Left kidney (tissue), 2 donors: Measurements from ENCODE around the gene MGAT4B. TPM values are rescaled to one million over a fixed set of nuclear protein-coding genes. Genes with fewer than 3 reads are reported as not detected.
A peak's percentile ranks its signal among the peaks of the same experiment; 100 is the strongest.
"Not testable (repeated sequence)": the region's sequence is repeated elsewhere in the genome, so short reads cannot be mapped to it uniquely, and the experiment has no call there.

ENCODE experiments used
- DNase-seq: peaks from one replicate; pipeline ENCODE4 v3.0.0-alpha.2; 2013
- polyA plus RNA-seq: library from polyadenylated mRNA; unstranded; fragments of 120-200 nt; gene quantifications from one replicate; pipeline ENCODE4 v1.2.1, GENCODE V29; 2013; ENCODE audit not compliant: insufficient read length

Gene MGAT4B
- polyA plus RNA-seq, 1 donor: 159 TPM

DNA sequence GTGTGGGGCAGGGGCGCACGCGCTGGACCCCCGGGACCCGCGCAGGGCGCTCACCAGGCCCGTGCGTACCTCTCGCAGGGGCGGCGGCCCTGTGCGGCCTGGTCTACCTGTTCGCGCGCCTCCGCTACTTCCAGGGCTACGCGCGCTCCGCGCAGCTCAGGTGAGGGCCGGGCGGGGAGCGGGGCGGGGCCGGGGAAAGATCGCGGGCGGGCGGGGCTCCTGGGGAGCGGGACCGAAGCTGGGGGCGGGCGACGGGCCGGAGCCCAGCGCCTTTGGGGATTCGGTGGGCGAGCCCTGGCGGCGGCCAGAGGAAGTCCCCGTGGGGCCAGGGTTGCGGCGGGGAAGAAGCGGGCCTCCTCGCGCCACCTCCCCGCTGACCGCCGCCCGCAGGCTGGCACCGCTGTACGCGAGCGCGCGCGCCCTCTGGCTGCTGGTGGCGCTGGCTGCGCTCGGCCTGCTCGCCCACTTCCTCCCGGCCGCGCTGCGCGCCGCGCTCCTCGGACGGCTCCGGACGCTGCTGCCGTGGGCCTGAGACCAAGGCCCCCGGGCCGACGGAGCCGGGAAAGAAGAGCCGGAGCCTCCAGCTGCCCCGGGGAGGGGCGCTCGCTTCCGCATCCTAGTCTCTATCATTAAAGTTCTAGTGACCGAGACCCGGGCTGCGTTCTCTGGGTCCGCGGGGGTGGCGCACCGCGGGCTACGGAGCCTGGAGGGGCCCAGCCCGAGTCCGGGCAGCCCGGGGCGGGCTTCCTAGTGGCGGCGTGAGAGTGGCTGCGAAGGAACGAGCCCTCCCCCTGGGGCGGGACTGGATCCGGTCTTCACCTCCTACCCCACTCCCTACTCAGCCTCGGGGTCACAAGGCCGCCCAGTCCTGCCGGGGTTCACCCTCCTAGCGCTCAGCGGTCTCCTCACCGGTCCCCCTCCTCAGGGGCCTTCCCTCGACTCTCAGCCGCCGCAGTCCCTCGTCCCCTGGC lies 10.5 kb downstream of the MGAT4B start:
- peak; percentile 76 for DNase-seq

DNA sequence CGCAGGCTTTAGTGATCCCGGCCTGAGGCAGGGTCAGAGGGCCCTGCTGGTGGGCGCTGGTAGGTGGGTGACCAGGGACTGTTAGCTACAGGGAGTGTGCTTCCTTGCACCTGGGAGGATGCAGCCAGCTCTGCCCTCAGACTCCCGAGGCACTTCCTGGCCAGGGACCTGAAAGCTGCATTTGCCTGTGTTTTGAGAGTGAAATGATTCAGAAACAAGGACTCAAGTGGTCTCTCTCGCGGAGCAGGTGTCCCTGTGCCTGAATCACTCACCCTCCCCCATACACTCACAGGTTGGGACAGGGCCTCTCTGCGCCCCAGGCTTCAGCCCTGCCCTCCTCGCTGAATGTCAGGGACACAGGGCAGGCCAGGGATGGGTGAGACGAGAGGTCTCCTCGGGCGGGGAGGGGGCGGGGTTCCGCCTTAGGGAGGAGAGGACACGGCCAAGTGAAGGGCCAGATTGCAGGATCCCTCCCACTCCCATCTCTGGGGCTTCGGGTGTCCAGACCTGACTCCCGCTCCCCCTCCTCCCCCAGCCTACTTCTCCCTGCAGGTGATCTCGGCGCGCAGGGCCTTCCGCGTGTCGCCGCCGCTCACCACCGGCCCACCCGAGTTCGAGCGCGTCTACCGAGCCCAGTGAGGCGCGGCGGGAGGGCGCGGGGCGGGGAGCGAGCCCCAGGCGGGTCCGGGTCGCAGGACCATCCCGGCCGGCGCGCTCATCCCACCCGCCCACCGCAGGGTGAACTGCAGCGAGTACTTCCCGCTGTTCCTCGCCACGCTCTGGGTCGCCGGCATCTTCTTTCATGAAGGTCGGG lies 11.4 kb downstream of the MGAT4B start:
- no peak for DNase-seq

DNA sequence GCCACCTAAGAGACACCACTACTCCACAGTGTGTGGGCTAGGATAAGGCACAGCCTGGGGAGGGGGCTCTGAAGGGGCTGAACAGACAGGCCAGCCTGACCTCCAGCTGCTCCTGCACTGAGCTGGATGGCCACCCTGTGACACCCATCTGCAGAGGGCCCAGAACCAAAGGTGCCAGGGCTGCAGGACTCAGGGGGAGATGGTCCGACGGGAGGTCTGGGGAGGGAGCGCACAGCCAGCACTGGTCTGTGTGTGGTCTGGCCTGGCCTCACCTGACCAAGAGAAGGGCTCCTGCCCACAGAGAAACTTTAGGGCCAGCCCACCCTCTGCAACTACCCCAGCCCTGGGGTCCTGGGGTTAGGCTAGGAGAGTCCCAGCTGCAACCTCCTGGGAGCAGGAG lies 12.1 kb downstream of the MGAT4B start:
- DNase-seq: no peak

DNA sequence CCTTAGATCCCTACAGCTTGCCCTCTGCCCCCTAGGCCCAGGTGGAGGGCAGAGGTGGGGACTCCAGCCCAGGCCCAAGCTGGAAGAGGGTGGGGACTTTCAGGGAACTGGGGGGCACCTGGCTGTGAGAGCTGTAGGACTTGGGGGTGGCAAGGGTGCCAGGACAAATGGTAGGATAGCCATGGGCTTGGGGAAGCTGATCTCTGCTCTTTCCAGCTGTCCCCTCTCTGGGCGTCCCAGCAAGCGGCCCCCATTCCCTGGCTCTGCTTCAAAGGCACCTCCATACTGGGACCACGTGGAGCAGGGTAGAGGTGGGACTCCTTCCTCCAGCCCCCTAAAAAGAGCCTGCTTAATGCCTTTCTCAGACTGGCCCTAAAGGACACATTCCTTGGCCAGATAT lies 12.5 kb downstream of the MGAT4B start:
- no peak for DNase-seq

DNA sequence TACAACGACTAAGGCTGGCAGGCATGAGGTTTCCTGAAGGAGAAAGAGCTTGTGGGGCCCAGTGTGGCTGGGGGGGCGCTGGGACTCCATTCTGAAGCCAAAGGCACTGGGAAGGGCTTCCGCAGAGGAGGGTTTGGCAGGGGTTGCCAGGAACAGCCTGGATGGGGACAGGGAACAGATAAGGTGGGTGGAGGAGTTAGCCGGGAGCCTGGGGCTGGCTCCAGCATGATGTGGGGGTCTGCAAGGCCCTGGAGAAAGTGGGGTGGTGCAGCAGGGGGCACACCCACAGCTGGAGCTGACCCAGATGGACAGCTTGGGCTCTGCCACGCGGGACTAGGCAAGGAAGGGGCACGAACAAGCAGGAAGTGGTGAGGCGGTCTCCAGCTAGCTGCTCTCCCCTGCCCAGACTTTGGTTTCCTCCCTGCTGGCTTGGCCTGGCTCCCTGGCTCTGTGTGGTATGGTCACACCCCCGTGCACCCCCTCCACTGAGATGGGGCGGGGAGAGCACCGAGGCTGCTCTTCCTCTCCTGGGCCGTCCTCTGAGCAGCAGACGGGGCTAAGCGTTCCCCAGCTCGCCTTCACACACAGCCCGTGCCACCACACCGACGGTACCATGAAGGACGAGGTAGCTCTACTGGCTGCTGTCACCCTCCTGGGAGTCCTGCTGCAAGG lies 13.1 kb downstream of the MGAT4B start, which contains the start of gene LTC4S:
LTC4S (plus strand) TSS at position 519 of the 672 bp plus-strand sequence; CDS start at position 614, 95 bp downstream.
- DNase-seq: no peak

DNA sequence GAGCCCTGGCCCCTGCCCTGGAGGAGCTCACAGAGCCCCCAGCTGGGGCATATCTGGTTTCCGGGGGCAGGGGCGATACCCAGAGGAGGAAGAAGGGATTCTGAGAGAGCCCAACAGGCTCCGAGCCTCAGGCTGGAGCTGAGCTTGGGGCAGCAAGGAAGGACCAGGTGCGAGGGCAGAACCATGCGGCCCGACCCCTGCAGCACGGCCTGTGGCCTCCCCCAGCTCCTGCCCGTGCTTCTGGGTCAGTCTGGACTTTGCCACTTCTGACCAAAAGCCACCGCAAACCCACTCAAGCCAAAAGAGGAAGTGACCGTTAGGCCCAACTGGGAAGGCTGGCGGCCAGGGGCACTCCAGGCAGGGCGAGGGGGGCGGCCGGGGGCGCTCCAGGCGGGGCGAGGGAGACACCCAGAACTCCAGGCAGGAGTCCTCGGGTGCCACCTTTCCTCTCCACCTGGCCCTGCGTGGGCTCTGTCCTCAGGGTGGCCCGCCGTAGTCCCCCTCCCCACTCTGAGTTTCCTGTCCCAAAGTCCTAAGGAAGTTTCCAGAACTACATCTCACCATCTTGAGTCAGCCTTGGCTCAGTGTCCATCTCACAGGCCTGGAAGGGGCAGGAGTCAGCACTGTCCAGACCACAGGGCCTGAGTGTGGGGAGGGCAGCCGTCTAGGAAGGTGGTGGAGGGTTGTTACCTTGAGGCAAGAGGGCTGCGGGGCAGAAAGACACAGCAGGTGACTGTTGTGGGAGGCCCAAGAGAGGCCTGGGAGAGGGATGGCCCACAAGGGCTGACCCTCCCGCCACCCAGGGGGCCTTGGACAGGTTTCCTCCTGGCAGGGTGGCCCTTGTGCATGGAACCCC lies 13.8 kb downstream of the MGAT4B start:
- no peak for DNase-seq

DNA sequence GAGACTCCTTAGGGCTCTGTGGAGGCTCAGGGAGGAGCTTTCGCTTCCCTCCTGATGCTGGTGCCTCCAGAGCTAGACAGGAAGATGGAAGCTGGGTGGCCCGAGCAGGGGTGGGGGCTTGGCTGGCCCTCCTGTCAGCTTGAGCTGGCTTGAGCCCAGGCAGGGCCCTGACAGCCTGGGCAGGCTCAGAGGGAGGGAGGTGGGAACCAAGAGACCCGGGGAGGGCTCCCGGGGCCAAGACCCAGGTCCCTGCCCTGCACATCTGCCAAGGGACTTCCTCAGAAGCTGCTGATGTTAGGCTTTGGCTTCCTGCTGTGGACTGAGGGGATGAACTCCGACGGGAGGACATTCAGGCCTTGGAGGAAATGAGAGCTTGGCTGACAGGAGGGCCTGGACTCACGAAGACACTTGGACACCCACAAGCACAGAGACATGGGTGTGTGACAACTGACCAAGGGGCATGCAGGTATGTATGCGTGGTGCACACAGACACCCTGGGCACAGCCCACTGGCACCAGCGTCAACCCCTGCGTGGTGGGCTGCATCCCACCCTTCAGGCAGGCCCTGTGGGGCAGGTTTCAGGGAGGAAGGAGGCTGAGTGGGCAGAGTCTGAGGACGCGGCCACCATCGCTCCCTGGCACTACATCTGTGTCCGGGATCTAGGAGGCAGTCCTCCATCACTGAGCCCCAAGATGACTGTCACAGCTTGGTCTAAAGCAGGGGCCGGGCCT lies 14.6 kb downstream of the MGAT4B start:
- DNase-seq: no peak

DNA sequence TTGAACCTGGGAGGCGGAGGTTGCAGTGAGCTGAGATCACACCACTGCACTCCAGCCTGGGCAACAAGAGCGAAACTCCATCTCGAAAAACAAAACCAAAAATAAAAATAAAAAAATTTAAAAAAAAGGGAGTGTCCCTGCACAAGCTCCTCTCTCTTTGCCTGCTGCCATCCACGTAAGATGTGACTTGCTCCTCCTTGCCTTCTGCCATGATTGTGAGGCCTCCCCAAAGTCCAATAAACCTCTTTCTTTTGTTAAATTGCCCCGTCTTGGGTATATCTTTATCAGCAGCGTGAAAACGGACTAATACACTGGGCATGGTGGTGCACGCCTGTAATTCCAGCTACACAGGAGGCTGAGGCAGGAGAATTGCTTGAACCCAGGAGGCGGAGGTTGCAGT lies 17.4 kb downstream of the MGAT4B start:
- not testable (repeated sequence) for DNase-seq

DNA sequence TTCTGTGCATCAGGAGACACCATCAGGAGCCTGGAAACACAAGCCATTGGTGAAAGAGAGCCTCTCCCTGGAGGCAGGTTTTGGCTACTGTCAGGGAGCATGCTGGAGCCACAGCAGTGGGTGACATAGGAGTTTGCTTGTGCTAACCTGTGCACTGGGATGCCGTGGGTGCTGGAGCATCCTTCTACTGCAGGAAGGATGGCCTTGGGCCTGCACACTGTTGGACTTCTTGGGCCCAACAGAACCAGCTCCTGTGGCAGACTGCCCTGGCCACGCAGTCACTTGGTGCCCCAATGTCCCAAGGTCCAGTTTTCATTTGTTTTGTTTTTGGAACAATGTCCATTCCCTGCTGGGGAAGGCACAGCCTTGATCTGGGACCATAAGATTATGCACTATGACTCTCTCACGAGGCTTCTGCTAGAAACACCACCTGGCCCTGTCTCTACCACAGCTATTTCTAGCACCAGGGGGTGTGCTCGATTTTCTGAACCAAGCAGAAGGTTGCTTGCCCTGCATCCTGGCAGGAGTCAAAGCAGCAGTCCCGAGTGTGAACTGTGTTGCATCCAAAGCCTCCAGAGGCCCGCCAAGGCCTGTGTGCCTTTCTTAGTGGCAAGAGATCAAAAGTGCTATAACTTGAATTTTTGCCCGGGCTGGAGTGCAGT lies 18.3 kb downstream of the MGAT4B start:
- DNase-seq: no peak

DNA sequence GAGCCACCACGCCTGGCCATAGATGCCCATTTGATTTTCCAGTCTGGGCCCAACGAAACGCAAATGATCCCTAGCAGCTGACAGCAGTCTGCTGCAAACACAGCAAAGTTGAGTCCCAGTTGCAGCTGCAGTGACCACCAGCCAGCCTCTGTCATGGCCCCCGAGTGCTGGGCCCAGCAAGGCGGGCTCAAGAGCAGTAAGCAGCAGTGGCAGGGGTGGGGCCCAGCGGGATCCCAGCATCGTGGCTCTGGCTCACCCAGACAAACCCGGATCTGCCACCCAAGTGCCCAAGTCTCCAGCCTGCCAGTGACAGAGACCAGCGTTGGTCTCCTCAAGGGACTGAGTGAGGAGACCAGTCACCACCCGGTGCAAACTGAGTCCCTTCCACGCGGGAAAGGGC lies 19.8 kb downstream of the MGAT4B start:
- no peak for DNase-seq

DNA sequence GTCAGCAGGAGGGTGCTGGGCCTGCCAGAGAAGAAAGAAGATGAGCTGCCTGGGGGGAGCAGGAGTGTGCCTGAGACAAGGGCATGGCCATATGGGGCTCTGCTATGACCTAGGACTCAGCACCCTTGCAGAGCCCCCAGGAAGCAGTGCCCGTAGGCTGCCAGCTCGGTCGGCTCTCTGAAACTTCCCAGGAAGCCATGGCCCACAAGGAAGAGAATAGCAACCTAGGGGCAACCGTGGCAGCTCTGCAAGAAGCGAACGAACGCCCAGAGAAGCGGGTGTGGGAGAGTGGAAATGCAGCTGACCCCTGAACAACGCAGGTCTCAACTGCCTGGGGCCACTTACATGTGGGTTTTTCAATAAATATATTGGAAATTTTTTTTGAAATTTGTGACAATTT lies 23.5 kb downstream of the MGAT4B start:
- DNase-seq: no peak

DNA sequence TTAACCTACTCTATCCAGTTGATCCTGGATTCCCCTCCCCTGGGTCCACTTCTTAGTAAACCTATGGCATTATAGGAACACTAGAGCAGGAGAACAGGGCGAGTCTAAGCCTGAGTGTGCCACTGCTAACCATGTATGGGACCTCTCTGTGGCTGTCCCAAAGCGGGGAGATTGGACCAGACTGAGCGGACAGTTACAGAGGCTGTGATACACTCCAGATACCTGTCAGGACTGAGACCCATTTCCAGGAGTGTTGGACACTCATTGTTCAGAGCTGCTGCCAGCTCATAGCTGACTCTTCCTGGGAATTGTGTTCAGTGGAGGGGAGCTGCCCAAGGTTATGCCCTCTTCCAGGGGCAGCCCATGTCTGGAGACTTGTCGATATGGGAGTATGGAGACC lies 24.8 kb downstream of the MGAT4B start:
- no peak for DNase-seq

DNA sequence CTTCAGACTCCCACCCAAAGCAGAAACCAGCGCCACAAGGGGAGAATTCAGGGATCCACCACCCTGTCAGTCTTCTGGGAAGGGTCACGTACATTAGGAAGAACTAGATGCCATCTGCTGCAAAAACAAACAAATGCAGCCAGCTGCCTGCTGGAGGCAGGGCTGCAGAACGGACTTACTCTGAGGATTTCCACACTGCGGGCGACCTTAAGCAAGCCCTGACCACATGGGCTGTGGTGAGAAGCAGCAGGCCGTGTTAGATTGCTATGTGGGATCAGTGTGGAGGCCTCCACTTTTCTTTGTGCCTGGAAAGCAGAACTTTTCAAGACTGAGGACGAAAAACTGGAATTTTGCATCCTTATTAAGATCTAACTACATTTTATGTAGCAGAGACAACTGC lies 26.3 kb downstream of the MGAT4B start:
- DNase-seq: no peak

DNA sequence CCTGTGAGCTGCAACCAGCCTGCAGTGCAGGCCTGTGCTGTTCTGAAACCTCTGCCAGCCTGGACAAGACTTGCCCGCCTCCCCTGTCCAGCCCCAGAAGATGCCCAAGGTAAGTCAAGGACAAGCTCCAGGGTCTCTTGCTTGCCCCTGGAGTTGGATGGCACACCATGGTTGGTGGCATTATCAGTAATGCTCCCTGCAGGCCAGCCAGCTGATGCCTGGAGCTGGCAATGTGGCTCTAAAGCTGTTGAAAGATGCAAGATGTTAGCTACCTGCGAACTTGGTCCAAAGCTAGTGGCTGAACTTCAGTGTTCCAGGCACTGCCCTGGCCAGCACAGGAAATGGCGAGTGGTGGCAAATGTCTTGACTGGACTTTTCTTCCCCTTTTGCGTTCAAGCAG lies 26.8 kb downstream of the MGAT4B start:
- DNase-seq: no peak

DNA sequence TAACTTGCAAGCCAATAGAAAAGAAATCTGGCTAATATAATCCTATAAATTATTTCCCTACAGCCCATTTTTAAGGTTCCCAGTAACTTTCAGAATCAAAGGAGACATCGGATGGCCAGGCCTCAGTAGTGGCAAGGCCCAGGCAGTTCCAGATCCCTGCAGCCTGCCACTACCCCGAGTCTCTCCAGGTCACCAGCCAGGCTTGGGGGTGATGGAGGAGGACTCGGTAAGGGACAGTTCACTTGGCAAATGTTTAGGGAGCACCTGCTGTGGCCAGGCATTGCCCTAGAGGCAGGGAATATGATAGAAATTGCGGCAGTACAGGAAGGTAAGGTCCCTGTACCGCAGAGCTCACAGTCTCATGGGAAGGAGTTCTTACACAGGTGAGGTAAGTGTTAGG lies 28.1 kb downstream of the MGAT4B start:
- no peak for DNase-seq

DNA sequence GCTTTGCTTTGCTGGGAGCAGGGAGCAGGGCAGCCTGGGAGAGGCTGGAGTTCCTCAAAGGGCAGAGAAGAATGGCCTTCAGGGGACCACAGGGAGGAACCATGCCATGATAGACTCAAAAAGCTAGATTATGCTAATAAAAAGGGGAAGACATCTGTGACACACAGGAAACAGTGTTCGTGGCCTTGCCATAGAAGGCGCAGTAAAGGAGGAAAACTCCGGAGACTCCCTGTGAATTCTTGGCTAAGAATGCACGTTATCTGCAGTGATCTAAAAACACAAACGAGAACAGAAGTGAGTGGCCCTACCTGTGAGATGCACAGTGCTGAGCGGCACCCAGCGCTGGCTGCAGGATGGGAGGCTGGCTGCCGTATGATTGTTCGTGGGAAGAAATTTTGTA lies 28.8 kb downstream of the MGAT4B start:
- no peak for DNase-seq

DNA sequence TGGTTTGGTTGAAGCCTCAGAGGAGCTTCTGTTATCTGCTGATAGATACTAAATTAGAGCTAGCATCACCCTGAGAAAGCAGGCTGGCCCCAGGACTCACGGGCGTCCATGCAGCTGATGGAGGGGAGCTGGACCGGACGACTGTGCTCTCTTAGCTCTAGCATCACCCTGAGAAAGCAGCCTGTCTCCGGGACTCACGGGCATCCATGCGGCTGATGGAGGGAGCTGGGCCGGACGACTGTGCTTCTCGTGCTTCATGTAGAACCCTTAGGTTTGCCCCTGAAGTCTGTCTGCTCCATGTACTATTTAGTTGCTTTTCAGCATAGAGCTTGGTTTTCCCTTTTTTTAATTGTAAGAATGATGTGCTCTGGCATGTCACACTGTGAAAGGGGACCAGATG lies 29.2 kb downstream of the MGAT4B start:
- DNase-seq: no peak

DNA sequence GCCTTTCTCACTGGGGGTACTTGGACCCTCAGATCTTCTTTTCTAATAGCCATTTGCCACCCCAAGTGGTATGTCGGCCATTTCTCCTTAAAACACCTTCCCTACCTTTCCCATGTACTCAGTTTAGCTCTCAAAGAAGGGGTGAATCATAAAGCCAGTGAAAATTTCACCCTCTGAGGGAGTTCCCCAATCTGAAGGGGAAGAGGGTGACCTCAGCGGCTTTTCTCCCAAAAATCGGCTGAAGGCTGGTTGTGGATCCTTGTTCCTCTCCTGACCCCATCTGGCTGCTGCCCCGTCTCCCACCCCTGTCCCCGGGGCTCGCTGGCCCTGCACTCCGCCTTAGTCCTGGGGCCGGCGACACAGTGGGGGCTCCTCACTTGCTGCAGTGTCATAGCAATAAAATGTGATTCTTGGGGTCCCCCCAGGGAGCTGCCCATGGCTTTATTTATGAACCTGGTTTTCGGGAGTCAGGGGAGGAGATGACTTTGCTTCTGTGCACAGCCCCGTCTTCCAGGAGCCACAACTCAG lies 30.2 kb downstream of the MGAT4B start:
- no peak for DNase-seq

DNA sequence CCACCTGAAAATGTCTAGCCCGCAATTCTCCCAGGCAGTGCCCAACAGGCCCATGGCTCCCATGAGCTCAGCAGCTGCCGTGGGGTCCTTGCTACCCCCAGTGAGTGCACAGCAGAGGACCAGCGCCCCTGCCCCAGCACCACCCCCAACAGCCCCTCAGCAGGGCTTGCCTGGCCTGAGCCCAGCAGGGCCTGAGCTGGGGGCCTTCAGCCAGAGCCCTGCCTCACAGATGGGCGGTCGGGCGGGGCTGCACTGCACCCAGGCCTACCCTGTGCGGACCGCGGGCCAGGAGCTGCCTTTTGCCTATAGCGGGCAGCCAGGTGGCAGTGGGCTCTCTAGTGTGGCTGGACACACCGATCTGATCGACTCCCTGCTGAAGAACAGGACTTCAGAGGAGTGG lies 32.2 kb downstream of the MGAT4B start:
- no peak for DNase-seq

DNA sequence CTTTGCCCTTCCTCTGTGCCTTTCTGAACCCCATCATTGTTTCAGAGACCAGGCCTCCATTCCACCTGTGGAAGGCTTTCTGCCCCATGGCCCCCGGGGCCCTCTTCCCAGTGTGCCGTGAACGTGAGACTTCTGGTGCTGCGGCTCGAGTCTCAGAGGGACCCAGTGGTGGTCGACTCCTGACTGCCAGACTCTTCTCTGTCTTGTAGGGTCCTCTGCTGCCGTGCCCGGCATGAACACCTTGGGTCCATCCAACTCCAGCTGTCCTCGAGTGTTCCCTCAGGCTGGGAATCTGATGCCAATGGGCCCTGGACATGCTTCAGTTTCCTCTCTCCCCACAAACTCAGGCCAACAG lies 33.0 kb downstream of the MGAT4B start:
- no peak for DNase-seq
